ENCODE measurements around the gene ZBTB37. TPM values are rescaled to one million over a fixed set of nuclear protein-coding genes. Genes with fewer than 3 reads are reported as not detected.
"Not testable (repeated sequence)": the region's sequence is repeated elsewhere in the genome, so short reads cannot be mapped to it uniquely, and the experiment has no call there.

ZBTB37 gene
- total RNA-seq, 1 experiment from 2014 or later, result 5.2 TPM

- in situ Hi-C loops (cut with HindIII; ENCODE audit: low sequenced_read_pairs), result no loop called here
- DNase-seq (ENCODE audit: low spot score), result no peak
Measured at GRCh38 chr1:173889885-173890284, 21.7 kb downstream of the ZBTB37 start.

GRCh38 chr1:173893611-173894010 lies 25.4 kb downstream of the ZBTB37 start:
- in situ Hi-C loops (cut with HindIII; ENCODE audit: low sequenced_read_pairs), result no loop called here
- DNase-seq (ENCODE audit: low spot score), result no peak

- in situ Hi-C loops (cut with HindIII; ENCODE audit: low sequenced_read_pairs), result no loop called here
- no peak for DNase-seq (ENCODE audit: low spot score)
Measured at GRCh38 chr1:173894189-173894588, 26.0 kb downstream of the ZBTB37 start.

- no peak for DNase-seq (ENCODE audit: low spot score)
- in situ Hi-C loops (cut with HindIII; ENCODE audit: low sequenced_read_pairs), result no loop called here
Measured at GRCh38 chr1:173900427-173900826, 32.2 kb downstream of the ZBTB37 start.

- in situ Hi-C loops (cut with HindIII; ENCODE audit: low sequenced_read_pairs), result no loop called here
- DNase-seq (ENCODE audit: low spot score), result no peak
Measured at GRCh38 chr1:173900992-173901391, 32.8 kb downstream of the ZBTB37 start.

GRCh38 chr1:173903827-173904531 lies 35.8 kb downstream of the ZBTB37 start:
- in situ Hi-C loops (cut with HindIII; ENCODE audit: low sequenced_read_pairs), result no loop called here
- DNase-seq (ENCODE audit: low spot score), result no peak

- DNase-seq (ENCODE audit: low spot score), result no peak
- in situ Hi-C loops (cut with HindIII; ENCODE audit: low sequenced_read_pairs), result no loop called here
Measured at GRCh38 chr1:173913111-173913510, 44.9 kb downstream of the ZBTB37 start.

GRCh38 chr1:173914366-173914871 lies 46.2 kb downstream of the ZBTB37 start:
- in situ Hi-C loops (cut with HindIII; ENCODE audit: low sequenced_read_pairs), result no loop called here
- DNase-seq (ENCODE audit: low spot score), result no peak

GRCh38 chr1:173915596-173915995 lies 47.4 kb downstream of the ZBTB37 start:
- no peak for DNase-seq (ENCODE audit: low spot score)
- in situ Hi-C loops (cut with HindIII; ENCODE audit: low sequenced_read_pairs), result no loop called here

- in situ Hi-C loops (cut with HindIII; ENCODE audit: low sequenced_read_pairs), result no loop called here
- DNase-seq (ENCODE audit: low spot score), result no peak
Measured at GRCh38 chr1:173916667-173917066, 48.5 kb downstream of the ZBTB37 start.

GRCh38 chr1:173917149-173917548 lies 49.0 kb downstream of the ZBTB37 start, which contains the start of gene SERPINC1:
Gene SERPINC1, minus strand, starts transcription at chr1:173917327. Its CDS starts 68 bp downstream, at chr1:173917259.
- in situ Hi-C loops (cut with HindIII; ENCODE audit: low sequenced_read_pairs), result no loop called here

GRCh38 chr1:173917635-173918493 lies 49.7 kb downstream of the ZBTB37 start:
- DNase-seq (ENCODE audit: low spot score), result no peak
- in situ Hi-C loops (cut with HindIII; ENCODE audit: low sequenced_read_pairs), result no loop called here

More at GRCh38 chr1:173917149-173917548, 49.0 kb downstream of the ZBTB37 start, which contains the start of gene SERPINC1:
- DNase-seq (ENCODE audit: low spot score), result no peak

- in situ Hi-C loops (cut with HindIII; ENCODE audit: low sequenced_read_pairs), result loop anchor here (10.0 kb wide), 1 partner anchor 46 kb away; no protein-coding TSS in a partner anchor
- DNase-seq (ENCODE audit: low spot score), result no peak
Measured at GRCh38 chr1:173920861-173921260, 52.7 kb downstream of the ZBTB37 start.

- in situ Hi-C loops (cut with HindIII; ENCODE audit: low sequenced_read_pairs), result loop anchor here (10.0 kb wide), 1 partner anchor 51 kb away; no protein-coding TSS in a partner anchor
Measured at GRCh38 chr1:173925306-173926242, 57.4 kb downstream of the ZBTB37 start.

GRCh38 chr1:173930541-173930940 lies 62.4 kb downstream of the ZBTB37 start:
- in situ Hi-C loops (cut with HindIII; ENCODE audit: low sequenced_read_pairs), result not testable (repeated sequence)

More at GRCh38 chr1:173925306-173926242, 57.4 kb downstream of the ZBTB37 start:
- DNase-seq (ENCODE audit: low spot score), result no peak

GRCh38 chr1:173934440-173934839 lies 66.3 kb downstream of the ZBTB37 start:
- DNase-seq (ENCODE audit: low spot score), result no peak
- in situ Hi-C loops (cut with HindIII; ENCODE audit: low sequenced_read_pairs), result no loop called here

More at GRCh38 chr1:173930541-173930940, 62.4 kb downstream of the ZBTB37 start:
- DNase-seq (ENCODE audit: low spot score), result not testable (repeated sequence)

GRCh38 chr1:173937062-173937461 lies 68.9 kb downstream of the ZBTB37 start:
- in situ Hi-C loops (cut with HindIII; ENCODE audit: low sequenced_read_pairs), result no loop called here
- DNase-seq (ENCODE audit: low spot score), result no peak

- in situ Hi-C loops (cut with HindIII; ENCODE audit: low sequenced_read_pairs), result no loop called here
- DNase-seq (ENCODE audit: low spot score), result no peak
Measured at GRCh38 chr1:173946380-173946921, 78.3 kb downstream of the ZBTB37 start.

Data from G401 (cell line).